CD4-positive, CD25-positive, alpha-beta regulatory T cell (primary cell): ENCODE measurements around the gene MNAT1. TPM values are rescaled to one million over a fixed set of nuclear protein-coding genes. Genes with fewer than 3 reads are reported as not detected.
A peak's percentile ranks its signal among the peaks of the same experiment; 100 is the strongest.

Experiments
- ATAC-seq, 2 donors: fragments of 150-1000 bp; cut with Tn5 transposase; one replicate each; pipeline ENCODE4 v1.10.0; 2021; ENCODE audit warnings: low read depth in 2 of 2, moderate number of reproducible peaks in 2 of 2, moderate library complexity in 1 of 2
- DNase-seq, 3 donors: peaks; one replicate each; pipeline versions ENCODE4 v3.0.0 to v3.0.0-alpha.2; 2012 to 2022; ENCODE audit warnings: mixed read lengths in 1 of 3
- H3K27ac ChIP-seq: one replicate; pipeline ENCODE4 v1.7.0; 2013; ENCODE audit warnings: mild to moderate bottlenecking, low read length; ENCODE audit not compliant: insufficient read depth, poor library complexity, severe bottlenecking
- H3K27me3 ChIP-seq: one replicate; pipeline ENCODE4 v1.7.0; 2013; ENCODE audit warnings: low read length; ENCODE audit not compliant: control insufficient read depth, insufficient read depth
- H3K36me3 ChIP-seq: one replicate; pipeline ENCODE4 v1.7.0; 2013; ENCODE audit warnings: mild to moderate bottlenecking, low read length, moderate library complexity; ENCODE audit not compliant: control insufficient read depth, insufficient read depth
- H3K4me1 ChIP-seq: 2 replicates; pipeline ENCODE4 v1.7.0; 2013; ENCODE audit warnings: mild to moderate bottlenecking, low read length; ENCODE audit not compliant: insufficient read depth, control insufficient read depth, poor library complexity, severe bottlenecking
- H3K4me3 ChIP-seq: one replicate; pipeline ENCODE4 v1.7.0; 2013; ENCODE audit warnings: low read depth, mild to moderate bottlenecking, low read length, moderate library complexity
- H3K9me3 ChIP-seq, 2 experiments: 1 replicate in 1 of 2; 2 replicates in 1 of 2; pipeline ENCODE4 v1.7.0; 2013; ENCODE audit warnings: low read length in 2 of 2, mild to moderate bottlenecking in 1 of 2, moderate library complexity in 1 of 2; ENCODE audit not compliant: control insufficient read depth in 2 of 2
- H3K27ac Mint-ChIP-seq, 3 donors: one replicate each; pipeline ENCODE4 v1.8.0; 2020 to 2022; ENCODE audit warnings: mild to moderate bottlenecking in 3 of 3, mixed read lengths in 3 of 3, moderate library complexity in 2 of 3
- H3K27me3 Mint-ChIP-seq: one replicate; pipeline ENCODE4 v1.8.0; 2022; ENCODE audit warnings: mild to moderate bottlenecking, mixed read lengths
- H3K36me3 Mint-ChIP-seq: one replicate; pipeline ENCODE4 v1.8.0; 2020; ENCODE audit warnings: mixed read lengths
- H3K4me1 Mint-ChIP-seq, 4 donors: one replicate each; pipeline ENCODE4 v1.8.0; 2020 to 2022; ENCODE audit warnings: mixed read lengths in 4 of 4, mild to moderate bottlenecking in 1 of 4
- H3K4me3 Mint-ChIP-seq, 4 donors: one replicate each; pipeline ENCODE4 v1.8.0; 2020 to 2022; ENCODE audit warnings: mild to moderate bottlenecking in 4 of 4, mixed read lengths in 4 of 4, moderate library complexity in 3 of 4
- H3K9me3 Mint-ChIP-seq, 7 donors: one replicate each; pipeline ENCODE4 v1.8.0; 2020 to 2022; ENCODE audit warnings: mixed read lengths in 7 of 7, mild to moderate bottlenecking in 3 of 7, moderate library complexity in 2 of 7
- polyA plus RNA-seq, 4 donors: library from polyadenylated mRNA; unstranded; fragments of 300-500 nt; fragmentation: Illumina TruSeq; gene quantifications; one replicate each; pipeline ENCODE4 v1.2.3, GENCODE V29; 2021
- total RNA-seq: library from RNA; stranded (reverse); gene quantifications from one replicate; pipeline ENCODE4 v1.2.3, GENCODE V29; 2022

The MNAT1 gene
- total and polyA plus RNA-seq, 5 donors from 2014 or later = 12.6 to 22.0 (median 15.9) TPM

DNA sequence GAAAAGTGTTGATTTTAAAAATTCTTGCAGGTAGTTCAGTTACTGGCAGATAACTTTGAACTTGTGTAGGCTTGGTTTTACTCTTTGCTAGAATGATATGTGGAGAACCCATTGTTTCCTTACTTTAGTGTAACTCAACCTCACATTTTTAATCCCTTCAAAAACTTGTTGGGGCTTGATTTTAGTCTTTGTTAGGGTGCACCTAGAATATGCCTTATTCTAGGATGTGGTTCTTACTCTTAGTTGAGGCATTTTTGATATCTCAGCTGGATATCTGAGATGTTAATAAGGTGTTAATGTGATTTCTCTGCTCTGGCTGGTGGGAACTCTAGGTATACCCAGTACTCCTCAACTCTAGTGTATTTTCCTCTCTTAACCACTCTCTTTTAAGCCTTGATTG is 10.0 kb downstream of the MNAT1 start:
- peaks cover 0 to 13% (median 9%) of the 10 kb centered on the region in 7 donors for H3K9me3 Mint-ChIP-seq
- Histone ChIP-seq H3K9me3 (peaks cover 0 to 11% of the 10 kb centered on the region in 2 experiments), H3K4me1 (no peaks in the 10 kb centered on the region), H3K27me3 (no peaks in the 10 kb centered on the region), H3K27ac (no peak overlapping the region), H3K4me3 (no peak overlapping the region), H3K36me3 (peaks cover 3% of the 10 kb centered on the region)
- no peak overlapping the region for H3K27ac Mint-ChIP-seq
- ATAC-seq = no peak
- H3K36me3 Mint-ChIP-seq = peaks cover 12% of the 10 kb centered on the region
- no peak for DNase-seq
- H3K27me3 Mint-ChIP-seq = no peaks in the 10 kb centered on the region
- H3K4me1 Mint-ChIP-seq = peaks cover 13 to 22% (median 14%) of the 10 kb centered on the region in 4 donors
- H3K4me3 Mint-ChIP-seq = no peak overlapping the region

DNA sequence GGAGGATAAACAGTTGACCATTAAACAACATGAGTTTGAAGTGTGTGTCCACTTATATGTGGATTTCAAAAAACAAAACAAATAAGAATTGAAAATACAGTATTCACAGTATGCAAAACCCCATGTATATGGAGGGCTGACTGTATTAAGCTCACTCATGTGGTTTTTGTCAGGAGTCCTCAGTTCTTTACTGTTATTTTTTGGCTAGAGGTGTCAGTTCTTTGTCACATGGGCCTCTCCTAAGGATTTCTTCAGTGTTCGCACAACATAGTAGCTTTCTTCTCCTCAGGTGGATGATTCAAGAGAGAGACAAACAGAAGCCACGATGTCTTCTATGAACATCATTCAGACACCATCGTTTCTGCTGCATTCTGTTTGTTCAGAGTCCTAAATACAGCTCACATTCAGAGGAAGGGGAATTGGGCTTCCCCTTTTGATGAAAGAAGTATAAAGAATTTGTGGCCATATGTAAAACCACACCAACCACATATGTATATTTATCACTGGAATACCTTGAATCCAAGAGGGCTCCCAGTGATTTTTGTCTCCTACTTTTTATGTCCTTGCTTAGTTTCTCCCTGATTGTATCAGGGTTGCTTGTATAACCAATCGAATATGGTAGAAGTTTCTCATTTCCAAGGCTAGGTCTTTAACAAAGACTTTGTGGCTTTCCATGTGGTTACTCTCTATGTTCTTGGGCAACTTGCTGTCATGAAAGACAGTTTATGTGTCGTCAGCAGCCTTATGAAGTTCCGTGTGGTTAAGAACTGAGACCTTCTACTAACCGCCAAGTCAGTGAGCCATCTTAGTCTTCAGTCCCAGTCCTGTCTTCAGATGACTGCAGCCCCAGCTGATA is 18.9 kb downstream of the MNAT1 start:
- Mint-ChIP-seq H3K9me3 (peaks cover 0 to 2% (median 0%) of the 10 kb centered on the region in 7 donors), H3K27me3 (no peaks in the 10 kb centered on the region), H3K4me1 (peaks cover 12 to 51% (median 32%) of the 10 kb centered on the region in 4 donors), H3K4me3 (peak overlapping the region in 3 of 4 donors; percentile 2 to 52 (median 21)), H3K27ac (peak overlapping the region in 2 of 3 donors; percentile 22 to 79), H3K36me3 (peaks cover 15% of the 10 kb centered on the region)
- Histone ChIP-seq H3K27me3 (no peaks in the 10 kb centered on the region), H3K4me1 (peaks cover 23% of the 10 kb centered on the region), H3K4me3 (peak overlapping the region; percentile 51), H3K9me3 (no peaks in the 10 kb centered on the region), H3K36me3 (no peaks in the 10 kb centered on the region), H3K27ac (peak overlapping the region; percentile 27)
- DNase-seq = peak; percentile 7 to 85 (median 69)
- ATAC-seq = peak; percentile 92 to 93

DNA sequence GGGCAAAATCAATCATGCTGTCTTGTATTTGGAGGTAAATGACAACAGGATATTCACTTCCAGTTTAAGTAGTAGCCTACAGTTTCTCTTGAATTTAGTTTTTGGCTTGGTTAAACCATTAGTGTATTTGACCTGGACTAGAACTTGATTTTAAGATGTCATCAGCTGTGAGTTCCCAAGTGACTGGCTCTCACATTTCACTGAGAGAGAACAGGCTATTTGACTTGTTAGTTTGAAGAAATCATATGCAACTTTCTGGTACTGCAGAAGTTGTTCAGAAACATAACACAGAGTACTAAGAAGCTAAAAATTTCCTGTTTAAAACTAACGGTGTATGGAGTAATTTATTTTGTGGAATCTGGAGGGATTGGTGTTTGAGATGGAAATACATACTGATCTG is 22.3 kb downstream of the MNAT1 start:
- Mint-ChIP-seq H3K9me3 (peaks cover 0 to 2% (median 0%) of the 10 kb centered on the region in 7 donors), H3K4me1 (peaks cover 21 to 57% (median 42%) of the 10 kb centered on the region in 4 donors), H3K27ac (no peak overlapping the region), H3K4me3 (no peak overlapping the region), H3K27me3 (no peaks in the 10 kb centered on the region), H3K36me3 (peaks cover 16% of the 10 kb centered on the region)
- H3K9me3 ChIP-seq = no peaks in the 10 kb centered on the region
- H3K4me1 ChIP-seq = peaks cover 24% of the 10 kb centered on the region
- H3K27me3 ChIP-seq = no peaks in the 10 kb centered on the region
- ATAC-seq = no peak
- no peak overlapping the region for H3K27ac ChIP-seq
- H3K36me3 ChIP-seq = no peaks in the 10 kb centered on the region
- DNase-seq = no peak
- no peak overlapping the region for H3K4me3 ChIP-seq

GRCh38 chr14:60757567-60758002 is 23.0 kb downstream of the MNAT1 start:
- Mint-ChIP-seq H3K9me3 (peaks cover 0 to 2% (median 0%) of the 10 kb centered on the region in 7 donors), H3K4me3 (no peak overlapping the region), H3K27me3 (no peaks in the 10 kb centered on the region), H3K27ac (peak overlapping the region in 1 of 3 donors; percentile 7), H3K4me1 (peaks cover 21 to 57% (median 42%) of the 10 kb centered on the region in 4 donors), H3K36me3 (peaks cover 16% of the 10 kb centered on the region)
- Histone ChIP-seq H3K36me3 (no peaks in the 10 kb centered on the region), H3K4me3 (no peak overlapping the region), H3K4me1 (peaks cover 24% of the 10 kb centered on the region), H3K27me3 (no peaks in the 10 kb centered on the region), H3K9me3 (no peaks in the 10 kb centered on the region), H3K27ac (no peak overlapping the region)
- DNase-seq (no peak), ATAC-seq (no peak)

GRCh38 chr14:60758885-60759284 is 24.3 kb downstream of the MNAT1 start:
- H3K4me3 Mint-ChIP-seq = no peak overlapping the region

GRCh38 chr14:60760209-60760608 is 25.6 kb downstream of the MNAT1 start:
- ATAC-seq (no peak), DNase-seq (no peak)
- Mint-ChIP-seq H3K9me3 (peaks cover 0 to 2% (median 0%) of the 10 kb centered on the region in 7 donors), H3K27me3 (no peaks in the 10 kb centered on the region), H3K36me3 (peaks cover 19% of the 10 kb centered on the region), H3K27ac (no peak overlapping the region), H3K4me1 (peaks cover 13 to 42% (median 31%) of the 10 kb centered on the region in 4 donors), H3K4me3 (no peak overlapping the region)
- Histone ChIP-seq H3K36me3 (no peaks in the 10 kb centered on the region), H3K9me3 (no peaks in the 10 kb centered on the region), H3K4me1 (peaks cover 5% of the 10 kb centered on the region), H3K4me3 (no peak overlapping the region), H3K27ac (no peak overlapping the region), H3K27me3 (no peaks in the 10 kb centered on the region)

More at GRCh38 chr14:60758885-60759284, 24.3 kb downstream of the MNAT1 start:
- ATAC-seq = no peak
- no peaks in the 10 kb centered on the region for H3K27me3 Mint-ChIP-seq
- H3K27ac ChIP-seq = no peak overlapping the region
- DNase-seq = no peak
- no peaks in the 10 kb centered on the region for H3K9me3 ChIP-seq
- peaks cover 0 to 2% (median 0%) of the 10 kb centered on the region in 7 donors for H3K9me3 Mint-ChIP-seq
- H3K4me1 Mint-ChIP-seq = peaks cover 11 to 45% (median 33%) of the 10 kb centered on the region in 4 donors
- H3K27ac Mint-ChIP-seq = no peak overlapping the region
- peaks cover 15% of the 10 kb centered on the region for H3K4me1 ChIP-seq
- no peaks in the 10 kb centered on the region for H3K27me3 ChIP-seq
- peaks cover 16% of the 10 kb centered on the region for H3K36me3 Mint-ChIP-seq
- H3K36me3 ChIP-seq = no peaks in the 10 kb centered on the region
- no peak overlapping the region for H3K4me3 ChIP-seq

DNA sequence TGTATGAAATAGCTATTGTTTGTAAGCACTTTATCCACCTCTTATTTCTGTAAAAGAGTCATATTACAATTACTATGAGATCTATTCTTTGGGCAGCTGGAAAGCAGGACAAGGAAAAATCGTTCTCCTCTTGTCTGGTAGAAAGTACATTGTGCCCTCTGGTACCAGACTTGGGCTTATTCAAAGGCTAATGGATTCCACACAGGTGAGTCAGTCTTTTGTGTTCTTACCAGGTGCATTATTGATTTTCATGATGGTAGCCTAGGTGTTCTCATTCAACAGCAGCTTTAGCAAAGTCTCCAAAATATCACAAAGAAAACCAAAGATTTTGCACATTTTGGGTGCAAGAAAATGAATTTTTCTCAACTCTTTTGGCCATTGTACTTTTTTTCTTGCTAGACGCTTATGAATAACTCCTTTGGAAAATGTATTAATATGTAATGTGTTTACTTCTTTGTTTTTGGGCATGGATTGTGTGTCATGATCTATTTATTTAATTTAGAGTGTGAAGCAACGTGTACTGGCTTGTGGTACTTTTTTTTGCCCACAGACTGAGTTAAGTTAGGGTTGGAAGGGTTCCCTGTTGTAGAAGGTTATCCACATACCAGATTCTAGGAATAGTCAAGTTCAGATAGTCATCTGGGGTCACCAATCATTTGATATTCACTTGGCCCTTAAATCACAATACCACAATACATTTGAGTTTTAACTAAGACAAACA is 26.2 kb downstream of the MNAT1 start:
- Histone ChIP-seq H3K4me3 (no peak overlapping the region), H3K9me3 (no peaks in the 10 kb centered on the region), H3K27me3 (no peaks in the 10 kb centered on the region), H3K36me3 (no peaks in the 10 kb centered on the region), H3K4me1 (peaks cover 5% of the 10 kb centered on the region), H3K27ac (no peak overlapping the region)
- Mint-ChIP-seq H3K27ac (no peak overlapping the region), H3K9me3 (peaks cover 0 to 2% (median 0%) of the 10 kb centered on the region in 7 donors), H3K27me3 (no peaks in the 10 kb centered on the region), H3K4me3 (no peak overlapping the region), H3K4me1 (peaks cover 13 to 37% (median 30%) of the 10 kb centered on the region in 4 donors), H3K36me3 (peaks cover 15% of the 10 kb centered on the region)
- DNase-seq (no peak), ATAC-seq (no peak)
